HS-27A (cell line): ENCODE measurements around the gene ZNF507.
"Not testable (repeated sequence)": the region's sequence is repeated elsewhere in the genome, so short reads cannot be mapped to it uniquely, and the experiment has no call there.

Experiments used
- DNase-seq: peaks from one replicate; pipeline ENCODE4 v3.0.0-alpha.2; 2012; ENCODE audit warnings: low read depth, missing footprints

The ZNF507 gene

DNA sequence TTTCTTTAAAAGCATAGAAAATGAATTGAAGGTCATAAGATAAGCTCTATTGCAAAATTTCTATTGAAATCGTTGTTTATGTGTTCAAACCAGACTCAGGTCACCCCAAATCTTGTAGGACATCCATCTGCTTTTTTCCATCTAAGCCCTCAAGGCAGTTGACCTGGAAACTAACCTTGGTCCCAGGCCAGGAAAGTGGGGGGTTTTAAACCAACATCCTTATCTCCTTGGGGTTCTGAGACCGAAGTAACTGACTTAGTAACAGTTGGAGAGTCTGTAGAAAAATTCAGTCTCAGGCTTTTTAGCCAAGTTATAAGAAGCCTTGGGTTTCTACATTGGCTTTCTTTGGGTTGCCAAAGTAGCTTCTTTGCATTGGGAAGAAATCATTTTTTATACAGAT lies 23.4 kb downstream of the ZNF507 start:
- no peak for DNase-seq

- peak; percentile 98 for DNase-seq
Observed at GRCh38 chr19:32372726-32373517, 27.5 kb downstream of the ZNF507 start.

DNA sequence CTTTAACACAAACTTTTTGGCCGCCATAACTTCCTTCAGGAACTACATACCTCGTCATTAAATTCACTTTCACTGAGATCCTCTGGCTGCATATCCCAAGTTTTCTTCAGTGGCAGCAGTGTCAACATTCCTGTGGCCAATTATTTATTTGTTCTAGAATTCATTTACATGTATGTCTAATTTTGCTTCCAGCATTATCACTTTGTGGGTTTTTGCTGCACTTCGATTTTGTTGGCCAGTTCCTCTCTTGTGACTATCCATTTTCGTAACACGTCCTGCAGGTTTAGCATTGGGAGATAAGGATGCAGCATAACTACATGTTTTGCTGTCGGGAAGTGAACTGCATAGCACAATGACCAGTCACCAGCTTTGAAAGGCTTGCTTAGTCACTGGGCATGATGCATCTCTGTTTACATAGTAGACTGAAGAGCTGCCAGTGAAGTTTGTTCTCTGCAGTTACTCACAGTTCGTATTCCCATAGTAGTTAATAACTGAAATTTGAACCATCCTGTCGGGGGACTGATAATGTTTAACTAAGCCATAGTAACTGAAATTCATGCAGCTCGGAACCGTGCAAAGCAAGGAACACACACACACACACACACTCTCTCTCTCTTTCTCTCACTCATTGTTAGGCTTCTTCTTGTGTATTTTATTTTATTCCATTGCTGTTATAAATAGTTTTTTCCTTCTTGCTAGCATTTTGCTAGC lies 28.3 kb downstream of the ZNF507 start:
- peak; percentile 100 for DNase-seq

DNA sequence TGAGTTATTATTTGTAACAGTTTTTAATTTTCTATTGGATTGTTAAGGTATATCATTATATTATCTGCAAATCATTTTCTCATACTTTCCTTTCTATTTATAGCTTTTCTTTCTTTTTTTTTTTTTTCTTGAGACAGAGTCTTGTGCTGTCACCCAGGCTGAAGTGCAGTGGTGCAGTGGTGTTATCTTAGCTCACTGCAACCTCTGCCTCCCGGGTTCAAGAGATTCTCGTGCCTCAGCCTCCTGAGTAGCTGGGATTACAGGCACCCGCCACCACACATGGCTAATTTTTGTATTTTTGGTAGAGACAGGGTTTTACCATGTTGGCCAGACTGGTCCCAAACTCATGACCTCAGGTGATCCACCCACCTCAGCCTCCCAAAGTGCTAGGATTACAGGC lies 29.0 kb downstream of the ZNF507 start:
- not testable (repeated sequence) for DNase-seq

GRCh38 chr19:32377088-32377487 lies 31.7 kb downstream of the ZNF507 start:
- DNase-seq, result not testable (repeated sequence)

DNA sequence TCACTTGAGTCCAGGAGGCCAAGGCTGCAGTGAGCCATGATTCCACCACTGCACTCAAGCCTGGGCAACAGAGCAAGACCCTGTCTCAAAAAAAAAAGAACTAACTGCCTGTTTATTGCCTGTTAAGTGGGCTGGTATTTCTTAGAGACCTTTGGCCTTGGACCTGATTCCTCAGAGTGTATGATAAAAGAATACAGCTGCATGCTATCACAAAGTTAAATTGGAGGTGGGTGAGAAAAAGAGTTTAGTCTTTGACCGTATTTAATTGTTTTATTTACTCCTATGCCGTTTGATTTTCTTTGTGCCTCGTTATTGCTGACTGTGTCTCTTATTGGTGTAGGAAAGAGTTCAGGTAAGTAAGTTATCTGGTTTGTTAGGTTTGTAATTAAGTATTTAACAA lies 34.9 kb downstream of the ZNF507 start:
- no peak for DNase-seq

GRCh38 chr19:32387701-32388392 lies 42.4 kb downstream of the ZNF507 start:
- no peak for DNase-seq

DNA sequence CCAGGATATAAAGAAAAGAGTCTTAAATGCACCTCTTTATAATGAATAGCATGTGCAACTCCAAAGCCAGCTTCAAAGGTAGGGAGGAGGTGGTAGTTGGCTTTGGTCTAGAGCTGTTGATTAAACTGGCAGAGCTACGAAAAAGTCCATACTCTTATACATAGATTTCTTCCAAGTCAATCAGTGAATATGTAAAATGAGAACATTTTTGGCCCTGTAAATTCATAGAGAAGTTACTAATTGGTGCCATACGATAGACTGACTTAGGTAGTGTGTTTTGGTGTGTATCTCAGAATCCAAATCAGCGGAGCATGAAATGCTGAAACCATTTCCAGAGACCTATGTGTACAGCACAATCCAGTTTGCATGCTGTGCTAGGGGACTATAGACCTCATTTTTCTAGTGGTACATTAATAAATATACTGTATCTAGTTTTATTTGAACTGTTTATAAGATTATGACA lies 43.0 kb downstream of the ZNF507 start:
- DNase-seq, result no peak

- DNase-seq, result no peak
Observed at GRCh38 chr19:32392901-32393300, 47.5 kb downstream of the ZNF507 start.

DNA sequence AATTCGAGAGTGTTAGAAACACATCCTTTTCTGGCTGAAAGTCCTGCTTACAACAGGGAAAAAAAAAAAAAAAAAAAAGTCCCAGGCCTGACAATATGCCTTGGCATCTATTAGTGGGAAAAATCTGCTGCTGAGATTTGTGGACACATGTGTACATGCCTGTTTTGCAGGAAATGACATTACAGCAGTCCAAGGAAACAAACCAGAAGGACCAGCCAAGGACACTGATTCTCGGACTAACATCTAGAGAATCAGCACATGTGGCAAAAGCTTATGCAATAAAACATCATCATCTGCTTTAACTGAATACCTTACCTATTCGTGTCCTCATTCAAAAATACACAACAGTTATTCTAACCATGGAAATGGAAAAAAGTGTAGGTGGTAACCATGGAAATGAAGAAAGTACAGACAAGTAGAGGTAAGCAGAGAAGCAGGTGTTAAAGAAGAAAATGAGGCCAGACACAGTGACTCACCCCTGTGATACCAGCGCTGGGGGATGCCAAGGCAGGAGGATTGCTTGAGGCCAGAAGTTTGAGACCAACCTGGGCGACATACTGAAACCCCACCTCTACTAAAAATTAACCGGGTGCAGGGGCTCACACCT lies 50.7 kb downstream of the ZNF507 start:
- no peak for DNase-seq

DNA sequence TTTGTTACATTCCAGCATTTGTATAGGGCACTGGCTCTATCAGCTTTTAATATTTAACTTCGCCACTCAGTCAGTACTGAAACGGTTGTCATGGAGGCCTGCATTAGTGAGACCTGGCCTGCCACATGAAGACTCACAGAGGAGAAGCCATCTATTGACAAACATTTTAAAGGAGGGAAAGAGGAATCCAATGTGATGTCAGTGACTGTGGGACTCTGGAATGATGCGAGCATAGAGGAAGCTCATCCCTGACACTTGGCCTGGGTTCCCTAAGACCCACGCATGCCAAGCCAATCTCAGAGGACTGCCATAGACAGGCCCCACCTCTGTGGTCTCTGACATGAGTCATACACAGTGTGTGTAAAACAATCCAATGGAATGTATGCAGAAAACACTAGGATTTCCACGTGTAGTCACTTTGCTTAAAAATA lies 52.3 kb downstream of the ZNF507 start:
- DNase-seq, result peak; percentile 94

- DNase-seq, result no peak
Observed at GRCh38 chr19:32401992-32402391, 56.6 kb downstream of the ZNF507 start.

DNA sequence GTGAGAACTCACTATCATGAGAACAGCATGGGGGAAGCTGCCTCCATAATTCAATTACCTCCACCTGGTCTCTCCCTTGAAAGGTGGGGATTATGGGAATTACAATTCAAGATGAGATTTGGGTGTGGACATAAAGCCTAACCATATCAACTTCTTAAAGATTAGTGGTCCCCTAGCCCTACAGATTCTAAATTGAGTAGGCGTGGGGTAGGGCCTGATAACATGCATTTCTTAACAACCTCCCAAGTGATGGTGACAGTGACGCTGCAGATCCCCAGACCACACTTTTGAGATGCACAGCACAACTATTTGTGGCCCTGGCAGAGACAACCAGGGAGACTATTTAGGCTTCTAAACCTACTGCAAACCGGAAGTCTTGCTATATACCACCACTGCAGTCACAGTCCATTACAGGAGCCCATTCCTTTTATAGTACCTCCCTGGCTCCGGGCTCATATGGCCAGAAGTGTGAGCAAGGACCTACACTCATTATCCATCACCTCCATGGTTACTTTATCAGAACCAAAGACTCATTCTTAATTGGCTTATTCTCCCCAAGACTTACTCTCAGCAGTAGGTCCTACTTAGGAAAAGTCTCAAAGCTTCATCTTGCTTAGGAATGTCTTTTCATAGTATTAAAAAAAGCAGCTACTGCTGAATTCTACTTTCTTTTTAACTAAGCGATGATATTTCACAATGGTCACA lies 58.0 kb downstream of the ZNF507 start:
- no peak for DNase-seq

- DNase-seq, result no peak
Observed at GRCh38 chr19:32404213-32404932, 59.0 kb downstream of the ZNF507 start.

- no peak for DNase-seq
Observed at GRCh38 chr19:32404933-32405430, 59.6 kb downstream of the ZNF507 start.

- peak; percentile 97 for DNase-seq
Observed at GRCh38 chr19:32405431-32406160, 60.2 kb downstream of the ZNF507 start, which contains the start of gene DPY19L3. Gene DPY19L3, plus strand, starts transcription at chr19:32405770. Its CDS starts 2,484 bp downstream, at chr19:32408254.

DNA sequence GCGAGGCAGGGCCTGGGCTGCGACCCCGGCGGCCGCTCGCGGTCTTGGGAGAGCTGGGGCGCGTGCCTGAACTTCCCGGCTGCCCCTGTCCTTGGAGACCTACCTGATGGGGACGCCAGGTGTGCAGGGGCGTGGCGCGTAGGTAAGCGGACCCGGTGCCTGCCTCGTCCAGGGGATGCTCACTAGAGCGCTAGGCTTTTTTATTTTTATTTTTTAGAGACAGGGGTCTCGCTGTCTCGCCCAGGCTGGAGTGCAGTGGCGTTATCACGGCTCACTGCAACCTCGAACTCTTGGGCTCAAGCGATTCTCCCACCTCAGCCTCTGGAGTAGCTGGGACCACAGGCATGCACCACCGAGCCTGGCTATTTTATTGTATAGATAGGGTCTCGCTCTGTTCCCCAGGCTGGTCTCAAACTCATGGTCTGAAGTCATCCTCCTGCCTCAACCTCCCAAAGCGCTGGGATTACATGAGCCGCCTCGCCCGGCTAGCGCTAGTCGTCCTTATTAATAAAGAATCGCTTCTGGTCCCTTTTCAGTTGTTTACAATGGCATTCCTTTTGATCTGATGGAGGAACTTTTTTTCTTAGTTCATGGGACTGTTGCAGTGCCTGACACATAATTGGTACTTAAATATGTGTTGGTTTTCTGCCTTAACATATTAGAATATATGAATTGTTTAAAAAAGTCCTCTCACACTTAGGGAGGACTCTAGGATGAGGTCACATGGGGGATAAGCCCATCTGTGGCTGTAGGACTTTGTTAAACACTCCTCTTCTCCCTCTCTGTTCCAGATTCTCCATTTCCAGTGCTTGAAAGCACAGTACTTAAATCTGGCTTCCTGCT lies 61.0 kb downstream of the ZNF507 start:
- DNase-seq, result peak; percentile 14

DNA sequence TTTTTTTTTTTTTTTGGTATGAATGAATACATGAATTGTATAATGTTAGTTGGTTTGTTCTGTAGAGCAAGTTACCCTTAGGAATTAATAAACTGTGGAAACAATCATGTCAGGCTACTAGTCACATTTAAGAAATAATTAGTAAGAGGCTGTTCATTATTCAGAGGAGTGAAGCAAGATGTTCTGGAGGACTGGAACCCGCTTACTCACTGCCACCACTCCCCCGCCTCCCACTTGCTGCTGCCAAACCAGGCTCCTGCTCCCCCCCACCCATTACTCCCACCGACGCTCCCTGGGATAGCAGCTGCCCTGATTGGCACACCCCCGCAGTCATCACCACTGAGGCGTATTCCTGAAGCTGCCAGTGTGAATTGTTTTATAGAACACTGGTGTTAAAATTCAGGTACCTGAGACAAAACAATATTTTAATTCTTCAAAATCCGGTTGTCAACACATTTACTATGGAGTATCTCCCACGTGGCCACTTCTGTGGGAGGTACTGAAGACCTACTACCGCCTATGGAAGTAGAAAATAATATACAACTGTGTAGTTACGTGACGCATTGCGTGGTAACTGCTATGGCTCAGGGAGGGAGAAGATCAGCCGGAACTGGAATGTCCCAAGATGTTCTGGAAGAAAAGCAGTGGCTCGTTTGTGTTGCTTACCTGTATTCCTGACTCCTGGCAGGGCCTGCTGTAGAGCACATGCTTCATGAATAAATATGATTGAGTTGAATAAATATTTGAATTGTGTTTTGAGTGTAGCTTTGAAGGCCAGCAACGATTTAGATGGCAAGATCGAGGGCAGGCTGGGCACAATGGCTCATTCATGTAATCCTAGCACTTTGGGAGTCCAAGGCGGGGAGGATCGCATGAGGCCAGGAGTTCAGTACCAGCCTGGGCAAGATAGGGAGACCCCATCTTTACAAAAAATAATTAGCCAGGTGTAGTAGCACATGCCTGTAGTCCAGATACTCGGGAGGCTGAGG lies 61.9 kb downstream of the ZNF507 start:
- no peak for DNase-seq
